Neural progenitor cell (in vitro differentiated cells): ENCODE measurements around the gene IMP3. TPM values are rescaled to one million over a fixed set of nuclear protein-coding genes. Genes with fewer than 3 reads are reported as not detected.
A peak's percentile ranks its signal among the peaks of the same experiment; 100 is the strongest.

Source experiments
- DNase-seq: peaks from one replicate; pipeline ENCODE4 v3.0.0-alpha.2; 2016; ENCODE audit warnings: low spot score
- H2AFZ ChIP-seq: fragments of 200-600 bp; sonication (generic); replicated peaks from 2 replicates; pipeline ENCODE4 v1.6.1; 2016; ENCODE audit warnings: antibody characterized with exemption
- H3F3A ChIP-seq: fragments of 200-600 bp; sonication (generic); 2 replicates; pipeline ENCODE4 v1.6.1; 2016; ENCODE audit warnings: antibody characterized with exemption, low read depth
- H3K27ac ChIP-seq: fragments of 200-600 bp; sonication (generic); 2 replicates; pipeline ENCODE4 v1.5.1; 2016; ENCODE audit warnings: mild to moderate bottlenecking
- H3K27me3 ChIP-seq: fragments of 200-600 bp; sonication (generic); 2 replicates; pipeline ENCODE4 v1.6.1; 2016; ENCODE audit warnings: mild to moderate bottlenecking, moderate library complexity
- H3K36me3 ChIP-seq: fragments of 200-600 bp; sonication (generic); 2 replicates; pipeline ENCODE4 v1.5.1; 2016
- H3K4me1 ChIP-seq: fragments of 200-600 bp; sonication (generic); 2 replicates; pipeline ENCODE4 v1.6.1; 2016; ENCODE audit warnings: mixed run types
- H3K4me2 ChIP-seq: fragments of 200-600 bp; sonication (generic); 2 replicates; pipeline ENCODE4 v1.6.1; 2016
- H3K4me3 ChIP-seq: fragments of 200-600 bp; sonication (generic); 2 replicates; pipeline ENCODE4 v1.5.1; 2016
- H3K79me2 ChIP-seq: fragments of 200-600 bp; sonication (generic); 2 replicates; pipeline ENCODE4 v1.6.1; 2016; ENCODE audit warnings: low read depth
- H3K9ac ChIP-seq: fragments of 200-600 bp; sonication (generic); 2 replicates; pipeline ENCODE4 v1.6.1; 2016
- H3K9me3 ChIP-seq: fragments of 200-600 bp; sonication (generic); 2 replicates; pipeline ENCODE4 v1.5.1; 2016; ENCODE audit warnings: low read depth
- H4K20me1 ChIP-seq: fragments of 200-600 bp; sonication (generic); 2 replicates; pipeline ENCODE4 v1.6.1; 2016; ENCODE audit warnings: low read depth
- H3K27ac Mint-ChIP-seq: 3 replicates; pipeline ENCODE4 v1.8.0; 2021; ENCODE audit warnings: mixed read lengths
- H3K27me3 Mint-ChIP-seq: 2 replicates; pipeline ENCODE4 v1.8.0; 2022; ENCODE audit warnings: low read depth, mild to moderate bottlenecking, inconsistent platforms, moderate library complexity, mixed read lengths; ENCODE audit not compliant: insufficient read depth
- H3K36me3 Mint-ChIP-seq: 3 replicates; pipeline ENCODE4 v1.8.0; 2021; ENCODE audit warnings: mixed read lengths
- H3K4me1 Mint-ChIP-seq: 3 replicates; pipeline ENCODE4 v1.8.0; 2021; ENCODE audit warnings: mixed read lengths
- H3K4me3 Mint-ChIP-seq: 3 replicates; pipeline ENCODE4 v1.8.0; 2021; ENCODE audit warnings: mild to moderate bottlenecking, moderate library complexity, mixed read lengths
- H3K9me3 Mint-ChIP-seq: 3 replicates; pipeline ENCODE4 v1.8.0; 2020; ENCODE audit warnings: mixed read lengths
- CTCF ChIP-seq: fragments of 200-600 bp; sonication (generic); IDR thresholded peaks from 2 replicates; pipeline ENCODE4 v1.5.1; 2017; ENCODE audit warnings: antibody characterized with exemption, mild to moderate bottlenecking
- EZH2 ChIP-seq: fragments of 200-600 bp; sonication (generic); IDR thresholded peaks from 2 replicates; pipeline ENCODE4 v1.6.1; 2017; ENCODE audit warnings: antibody characterized with exemption, mild to moderate bottlenecking, moderate library complexity
- EZH2phosphoT487 ChIP-seq: fragments of 200-600 bp; sonication (generic); IDR thresholded peaks from 2 replicates; pipeline ENCODE4 v1.6.1; 2017; ENCODE audit warnings: antibody characterized with exemption
- total RNA-seq: library from RNA; depleted of rRNA; stranded (reverse); fragments of >200 nt; gene quantifications from 2 replicates; pipeline ENCODE4 v1.2.3, GENCODE V29; 2015; ENCODE audit warnings: low replicate concordance

The IMP3 gene
- total RNA-seq, 1 donor from 2014 or later, result 62.1 TPM

DNA sequence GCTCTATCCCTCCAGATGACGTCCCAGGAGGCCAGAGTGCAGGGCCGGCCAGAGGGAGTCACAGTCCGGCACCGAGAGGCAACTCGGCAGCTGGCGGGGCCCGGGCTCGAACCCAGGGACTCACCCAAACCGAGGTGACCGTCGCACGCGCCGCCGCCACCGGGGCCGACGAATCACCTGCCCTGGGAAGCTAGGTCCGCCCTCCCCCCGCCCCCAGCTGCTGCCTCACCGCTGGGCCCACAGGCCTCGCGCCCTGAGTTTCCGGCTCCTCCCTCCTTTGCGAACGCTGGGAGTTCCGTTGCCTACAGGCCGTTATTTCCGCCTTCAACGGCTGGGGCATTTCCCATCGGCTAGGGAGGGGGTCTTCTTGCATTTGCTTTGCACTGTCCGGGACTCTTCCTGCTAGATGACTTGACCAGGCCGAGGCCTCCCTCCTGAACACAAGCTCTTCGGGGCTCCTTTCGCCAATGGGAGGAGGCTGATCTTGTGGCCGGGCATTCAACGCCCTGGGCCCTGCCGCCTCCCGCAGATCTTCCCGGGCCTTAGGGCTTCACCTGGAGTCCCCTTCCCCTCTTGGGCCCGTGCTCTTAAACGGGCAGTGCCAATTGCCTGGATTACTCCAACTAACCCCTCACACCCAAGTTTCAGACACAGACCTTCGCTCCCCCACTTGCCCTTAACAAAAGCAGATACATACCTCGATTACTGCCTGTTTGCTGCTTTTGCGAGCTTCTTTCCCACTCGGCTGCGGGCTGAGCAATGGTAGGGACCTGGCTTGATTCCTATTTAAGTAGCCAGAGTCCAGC lies 14.3 kb downstream of the IMP3 start, which contains the start of gene SNUPN:
Gene SNUPN (minus strand): TSS at position 184 of the 806 bp plus-strand sequence. CDS start 4,674 bp downstream, outside the sequence.
- Mint-ChIP-seq H3K4me1 (peaks cover 8% of the 10 kb centered on the region), H3K9me3 (no peaks in the 10 kb centered on the region), H3K36me3 (peaks cover 6% of the 10 kb centered on the region), H3K27me3 (peaks cover 6% of the 10 kb centered on the region), H3K4me3 (peak within 1 kb of the TSS; percentile 91), H3K27ac (peak within 1 kb of the TSS; percentile 94)
- peak within 1 kb of the TSS; percentile 85 for H3K4me2 ChIP-seq
- peak within 1 kb of the TSS; percentile 95 for H2AFZ ChIP-seq
- no peaks in the 10 kb centered on the region for H3K27me3 ChIP-seq
- H3K36me3 ChIP-seq, result no peaks in the 10 kb centered on the region
- H3K9ac ChIP-seq, result peak within 1 kb of the TSS; percentile 46
- no peaks in the 10 kb centered on the region for H3K79me2 ChIP-seq
- DNase-seq, result peak; percentile 96
- peaks cover 5% of the 10 kb centered on the region for H3K4me1 ChIP-seq
- H3F3A ChIP-seq, result peaks cover 33% of the 10 kb centered on the region
- peak within 1 kb of the TSS; percentile 83 for H3K27ac ChIP-seq
- H3K4me3 ChIP-seq, result peak within 1 kb of the TSS; percentile 82
- no peaks in the 10 kb centered on the region for H3K9me3 ChIP-seq
- TF ChIP-seq EZH2phosphoT487 (no peak), CTCF (no peak), EZH2 (no peak)
- H4K20me1 ChIP-seq, result no peaks in the 10 kb centered on the region

- Mint-ChIP-seq H3K27ac (no peak overlapping the region), H3K36me3 (peaks cover 6% of the 10 kb centered on the region), H3K27me3 (peaks cover 6% of the 10 kb centered on the region), H3K4me3 (no peak overlapping the region), H3K4me1 (peaks cover 8% of the 10 kb centered on the region), H3K9me3 (no peaks in the 10 kb centered on the region)
- Histone ChIP-seq H3K79me2 (no peaks in the 10 kb centered on the region), H3K9me3 (no peaks in the 10 kb centered on the region), H3K9ac (no peak overlapping the region), H3K4me1 (peaks cover 5% of the 10 kb centered on the region), H3K27ac (no peak overlapping the region), H3K36me3 (no peaks in the 10 kb centered on the region), H3K27me3 (no peaks in the 10 kb centered on the region), H3K4me3 (no peak overlapping the region), H4K20me1 (no peaks in the 10 kb centered on the region), H3F3A (peaks cover 29% of the 10 kb centered on the region), H3K4me2 (no peak overlapping the region), H2AFZ (no peak overlapping the region)
- DNase-seq, result no peak
- TF ChIP-seq EZH2 (no peak), CTCF (no peak), EZH2phosphoT487 (no peak)
These were observed 17.5 kb downstream of the IMP3 start for GRCh38 chr15:75622505-75622904.

GRCh38 chr15:75620841-75621391 lies 19.1 kb downstream of the IMP3 start:
- Histone ChIP-seq H3K9ac (no peak overlapping the region), H2AFZ (no peak overlapping the region), H3K9me3 (no peaks in the 10 kb centered on the region), H3K4me1 (no peaks in the 10 kb centered on the region), H3K36me3 (no peaks in the 10 kb centered on the region), H3K4me2 (no peak overlapping the region), H4K20me1 (no peaks in the 10 kb centered on the region), H3K27me3 (no peaks in the 10 kb centered on the region), H3K27ac (no peak overlapping the region), H3K4me3 (no peak overlapping the region), H3K79me2 (no peaks in the 10 kb centered on the region), H3F3A (peaks cover 15% of the 10 kb centered on the region)
- peaks cover 15% of the 10 kb centered on the region for H3K36me3 Mint-ChIP-seq
- H3K27me3 Mint-ChIP-seq, result peaks cover 5% of the 10 kb centered on the region
- no peak for TF ChIP-seq EZH2
- no peak for TF ChIP-seq EZH2phosphoT487
- TF ChIP-seq CTCF, result no peak
- H3K4me3 Mint-ChIP-seq, result no peak overlapping the region
- H3K4me1 Mint-ChIP-seq, result peaks cover under 1% of the 10 kb centered on the region
- H3K9me3 Mint-ChIP-seq, result no peaks in the 10 kb centered on the region
- no peak overlapping the region for H3K27ac Mint-ChIP-seq
- DNase-seq, result no peak
